IMR-90 (cell line): ENCODE data around the gene SPRED2. TPM values are rescaled to one million over a fixed set of nuclear protein-coding genes. Genes with fewer than 3 reads are reported as not detected.

Source experiments
- ATAC-seq: fragments of 200-7000 bp; cut with Tn5 transposase; 2 replicates; pipeline ENCODE4 v1.9.1; 2020; ENCODE audit warnings: low read depth, mild to moderate bottlenecking, moderate library complexity
- BruUV-seq: library from RNA; stranded (reverse); fragments of 400-500 nt; replicated peaks from 2 replicates; lab custom pipeline; 2021; lab: Mats Ljungman, UMichigan
- CTCF ChIA-PET: fragments of 300-600 bp; formaldehyde crosslinking; extraction: SDS; loops from one replicate; lab custom pipeline; 2021; ENCODE audit warnings: antibody characterized with exemption; lab: Yijun Ruan, JAX
- POLR2A ChIA-PET: fragments of 300-600 bp; sonication (Branson Sonifier 250); formaldehyde crosslinking; loops from one replicate; lab custom pipeline; 2022; ENCODE audit warnings: antibody characterized with exemption; ENCODE audit not compliant: unreplicated experiment; lab: Charles Lee
- DNase-seq: peaks from one replicate; pipeline ENCODE4 v3.0.0; 2013
- H2AFZ ChIP-seq: replicated peaks from 2 replicates; pipeline ENCODE3; 2013; ENCODE audit warnings: low read length, mild to moderate bottlenecking; ENCODE audit not compliant: poor library complexity
- H2AK5ac ChIP-seq: 2 replicates; pipeline ENCODE4 v1.6.1; 2013; ENCODE audit warnings: low read depth, low read length, inconsistent platforms
- H2AK9ac ChIP-seq: replicated peaks from 2 replicates; pipeline ENCODE3; 2013; ENCODE audit warnings: mild to moderate bottlenecking, low read depth, low read length, moderate library complexity; ENCODE audit not compliant: poor library complexity
- H2BK120ac ChIP-seq: 2 replicates; pipeline ENCODE4 v1.6.1; 2013; ENCODE audit warnings: low read depth, low read length, inconsistent platforms
- H2BK15ac ChIP-seq: 3 replicates; pipeline ENCODE4 v1.6.1; 2013; ENCODE audit warnings: low read depth, low read length, inconsistent platforms
- H2BK20ac ChIP-seq: 2 replicates; pipeline ENCODE4 v1.6.1; 2013; ENCODE audit warnings: low read depth, mild to moderate bottlenecking, inconsistent platforms, low read length, moderate library complexity
- H2BK5ac ChIP-seq: 2 replicates; pipeline ENCODE4 v1.6.1; 2013; ENCODE audit warnings: mild to moderate bottlenecking, low read depth, low read length, inconsistent platforms; ENCODE audit not compliant: poor library complexity, severe bottlenecking
- H3K14ac ChIP-seq: replicated peaks from 2 replicates; pipeline ENCODE4 v1.6.1; 2013; ENCODE audit warnings: low read depth, low read length, inconsistent platforms
- H3K18ac ChIP-seq: 2 replicates; pipeline ENCODE4 v1.6.1; 2013; ENCODE audit warnings: low read depth, low read length, control low read depth
- H3K23ac ChIP-seq: 2 replicates; pipeline ENCODE4 v1.6.1; 2013; ENCODE audit warnings: low read depth, low read length, inconsistent platforms
- H3K27ac ChIP-seq: 2 replicates; pipeline ENCODE4 v1.5.1; 2013; ENCODE audit warnings: mild to moderate bottlenecking, control low read depth, low read length; ENCODE audit not compliant: insufficient read depth
- H3K27me3 ChIP-seq: 2 replicates; pipeline ENCODE4 v1.6.1; 2013; ENCODE audit warnings: low read length; ENCODE audit not compliant: control insufficient read depth, insufficient read depth
- H3K36me3 ChIP-seq: 2 replicates; pipeline ENCODE4 v1.6.1; 2013; ENCODE audit warnings: low read length, mixed read lengths; ENCODE audit not compliant: control insufficient read depth, insufficient read depth
- H3K4ac ChIP-seq: 2 replicates; pipeline ENCODE4 v1.6.1; 2013; ENCODE audit warnings: low read depth, low read length, inconsistent platforms
- H3K4me1 ChIP-seq: 2 replicates; pipeline ENCODE4 v1.6.1; 2013; ENCODE audit warnings: low read length, mixed read lengths; ENCODE audit not compliant: control insufficient read depth, insufficient read depth
- H3K4me2 ChIP-seq: 2 replicates; pipeline ENCODE4 v1.6.1; 2013; ENCODE audit warnings: low read depth, mild to moderate bottlenecking, control low read depth, low read length, moderate library complexity
- H3K4me3 ChIP-seq: 2 replicates; pipeline ENCODE4 v1.5.1; 2013; ENCODE audit warnings: low read depth, mild to moderate bottlenecking, control low read depth, low read length, moderate library complexity; ENCODE audit not compliant: insufficient read depth
- H3K56ac ChIP-seq: 2 replicates; pipeline ENCODE4 v1.6.1; 2013; ENCODE audit warnings: low read length, inconsistent platforms; ENCODE audit not compliant: insufficient read depth; ENCODE audit errors: extremely low read depth
- H3K79me1 ChIP-seq, 2 experiments: 2 replicates each; pipeline ENCODE4 v1.6.1; 2013; ENCODE audit warnings: low read length in 2 of 2, inconsistent platforms in 1 of 2, low read depth in 1 of 2
- H3K9ac ChIP-seq: 2 replicates; pipeline ENCODE4 v1.6.1; 2013; ENCODE audit warnings: low read depth, low read length, control low read depth
- H3K9me1 ChIP-seq: 2 replicates; pipeline ENCODE4 v1.6.1; 2013; ENCODE audit warnings: low read length, inconsistent platforms; ENCODE audit not compliant: insufficient read depth
- H3K9me3 ChIP-seq: 2 replicates; pipeline ENCODE4 v1.6.1; 2013; ENCODE audit warnings: low read length; ENCODE audit not compliant: control insufficient read depth, insufficient read depth
- H4K20me1 ChIP-seq: 2 replicates; pipeline ENCODE4 v1.6.1; 2013; ENCODE audit warnings: low read length, inconsistent platforms; ENCODE audit not compliant: insufficient read depth
- H4K5ac ChIP-seq: 2 replicates; pipeline ENCODE4 v1.6.1; 2013; ENCODE audit warnings: mild to moderate bottlenecking, low read depth, low read length, control low read depth
- H4K8ac ChIP-seq, 2 experiments: 2 replicates each; pipeline ENCODE4 v1.6.1; 2013; ENCODE audit warnings: low read depth in 2 of 2, low read length in 2 of 2, control low read depth in 1 of 2, inconsistent platforms in 1 of 2
- H4K91ac ChIP-seq: 2 replicates; pipeline ENCODE4 v1.6.1; 2013; ENCODE audit warnings: low read depth, low read length, inconsistent platforms; ENCODE audit not compliant: insufficient read depth
- BHLHE40 ChIP-seq: fragments of 150-350 bp; IDR thresholded peaks from 2 replicates; pipeline ENCODE4 v1.6.1; 2016; ENCODE audit warnings: mild to moderate bottlenecking, low read depth, low read length
- CEBPB ChIP-seq: IDR thresholded peaks from 2 replicates; pipeline ENCODE4 v1.6.1; 2012; ENCODE audit warnings: low read depth, low read length, improper control_type of control experiment
- CHD1 ChIP-seq: IDR thresholded peaks from 2 replicates; pipeline ENCODE4 v1.6.1; 2012; ENCODE audit warnings: low read depth, low read length, improper control_type of control experiment
- CTCF ChIP-seq: conservative IDR thresholded peaks from 2 replicates; pipeline ENCODE4 v1.5.1; 2012; ENCODE audit warnings: mild to moderate bottlenecking, low read depth, low read length, improper control_type of control experiment
- ELK1 ChIP-seq: fragments of 150-350 bp; IDR thresholded peaks from 2 replicates; pipeline ENCODE4 v1.6.1; 2016; ENCODE audit warnings: low read depth, mild to moderate bottlenecking, low read length, moderate library complexity, borderline replicate concordance
- MAZ ChIP-seq: IDR thresholded peaks from 2 replicates; pipeline ENCODE4 v1.6.1; 2012; ENCODE audit warnings: low read depth, mild to moderate bottlenecking, low read length, improper control_type of control experiment, moderate library complexity, borderline replicate concordance
- POLR2A ChIP-seq: IDR thresholded peaks from 2 replicates; pipeline ENCODE4 v1.6.1; 2012; ENCODE audit warnings: mild to moderate bottlenecking, low read depth, low read length
- RAD21 ChIP-seq: IDR thresholded peaks from 2 replicates; pipeline ENCODE4 v1.6.1; 2012; ENCODE audit warnings: low read length, improper control_type of control experiment
- RCOR1 ChIP-seq: IDR thresholded peaks from 2 replicates; pipeline ENCODE4 v1.6.1; 2012; ENCODE audit warnings: mild to moderate bottlenecking, low read length, improper control_type of control experiment; ENCODE audit not compliant: insufficient replicate concordance
- RFX5 ChIP-seq: IDR thresholded peaks from 2 replicates; pipeline ENCODE4 v1.8.0; 2012; ENCODE audit warnings: low read depth, mild to moderate bottlenecking, low read length, moderate library complexity
- SMC3 ChIP-seq: fragments of 150-350 bp; IDR thresholded peaks from 2 replicates; pipeline ENCODE4 v1.6.1; 2016; ENCODE audit warnings: low read depth, mild to moderate bottlenecking, antibody characterized with exemption, low read length, moderate library complexity
- WGBS, 2 experiments: methylation state at CpG; one replicate each; pipeline versions ENCODE4 v1.1.5 to v1.1.7; 2013; ENCODE audit warnings: missing lambda C conversion rate in 2 of 2; ENCODE audit not compliant: insufficient read length in 1 of 2; ENCODE audit errors: extremely low coverage in 2 of 2; 5-methylcytosine and 5-hydroxymethylcytosine counted together
- dilution Hi-C: fragments of 300-500 bp; cut with HindIII; formaldehyde crosslinking; loops from one replicate; pipeline ENCODE4 v1.14.3; 2018; ENCODE audit warnings: low sequenced_read_pairs; ENCODE audit not compliant: unreplicated experiment
- in situ Hi-C: fragments of 300-500 bp; cut with MboI; formaldehyde crosslinking; loops from 3 replicates; pipeline ENCODE4 v1.14.3; 2019; ENCODE audit warnings: low sequenced_read_pairs, inconsistent platforms, mixed read lengths
- intact Hi-C: fragments of 100-400 bp; cut with micrococcal nuclease; formaldehyde crosslinking; loops from 2 replicates; pipeline ENCODE4 v1.10.0; 2022
- polyA plus RNA-seq, 3 experiments: library from polyadenylated mRNA; depleted of rRNA; stranded (reverse); fragments of >200 nt; gene quantifications; 2 replicates each; pipeline ENCODE4 v1.2.3, GENCODE V29; 2012; ENCODE audit warnings: low replicate concordance in 1 of 3
- total RNA-seq: library from RNA; depleted of rRNA; stranded (reverse); fragments of >200 nt; gene quantifications from 2 replicates; pipeline ENCODE4 v1.2.3, GENCODE V29; 2012
- TF ChIP-seq, protein P1 (sequence below): fragments of 150-350 bp; IDR thresholded peaks from 2 replicates; pipeline ENCODE4 v1.6.1; 2017; ENCODE audit warnings: mild to moderate bottlenecking, antibody characterized with exemption, low read length, low read depth

SPRED2 gene
- total and polyA plus RNA-seq, 2 of the 4 experiments (the other 2 are of a cell fraction), result 4.8 to 18.7 TPM

DNA sequence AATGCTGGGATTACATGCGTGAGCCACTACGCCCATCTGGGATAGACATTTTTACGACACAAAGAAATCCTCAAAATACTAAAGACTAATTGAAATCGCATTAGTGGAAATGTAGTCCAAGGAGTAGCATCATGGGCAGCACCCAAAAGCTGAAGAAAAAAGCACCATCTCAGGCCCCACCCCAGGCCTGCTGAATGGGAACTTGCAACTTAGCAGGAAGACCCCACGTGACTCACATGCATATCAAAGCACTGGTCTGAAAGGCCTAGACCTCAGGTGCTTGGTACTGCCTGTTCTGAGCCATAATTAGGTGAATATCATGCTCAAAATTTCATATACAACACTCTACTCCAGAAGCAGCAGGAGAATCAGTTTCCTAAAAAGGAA, 28.9 kb downstream of the SPRED2 start:
- in situ Hi-C loops (no loop called here), intact Hi-C loops (no loop called here), dilution Hi-C loops (no loop called here)
- no peak overlapping the region for H2BK20ac ChIP-seq
- TF ChIP-seq RFX5 (no peak), BHLHE40 (no peak), CEBPB (no peak), CHD1 (no peak), ELK1 (no peak), MAZ (no peak), CTCF (no peak), SMC3 (no peak), RCOR1 (no peak), POLR2A (no peak), RAD21 (no peak)
- TF ChIP-seq, protein P1, sequence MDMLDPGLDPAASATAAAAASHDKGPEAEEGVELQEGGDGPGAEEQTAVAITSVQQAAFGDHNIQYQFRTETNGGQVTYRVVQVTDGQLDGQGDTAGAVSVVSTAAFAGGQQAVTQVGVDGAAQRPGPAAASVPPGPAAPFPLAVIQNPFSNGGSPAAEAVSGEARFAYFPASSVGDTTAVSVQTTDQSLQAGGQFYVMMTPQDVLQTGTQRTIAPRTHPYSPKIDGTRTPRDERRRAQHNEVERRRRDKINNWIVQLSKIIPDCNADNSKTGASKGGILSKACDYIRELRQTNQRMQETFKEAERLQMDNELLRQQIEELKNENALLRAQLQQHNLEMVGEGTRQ, result no peak
- ChIA-PET CTCF (no interaction called here), POLR2A (no interaction called here)
- H3K18ac ChIP-seq, result no peak overlapping the region
- H3K4ac ChIP-seq, result no peak overlapping the region
- H3K9ac ChIP-seq, result no peak overlapping the region
- H2AK5ac ChIP-seq, result no peak overlapping the region
- no peak overlapping the region for H2BK120ac ChIP-seq
- peaks cover 7% of the 10 kb centered on the region for H3K4me1 ChIP-seq
- H3K36me3 ChIP-seq, result no peaks in the 10 kb centered on the region
- no peaks in the 10 kb centered on the region for H3K27me3 ChIP-seq
- no peak overlapping the region for H2AK9ac ChIP-seq
- H2BK5ac ChIP-seq, result no peak overlapping the region
- no peak overlapping the region for H2AFZ ChIP-seq
- no peak overlapping the region for H3K56ac ChIP-seq
- H3K79me1 ChIP-seq, result peaks cover 45 to 80% of the 10 kb centered on the region in 2 experiments
- H4K5ac ChIP-seq, result no peak overlapping the region
- WGBS, 2 experiments, result 83% methylated on average over 1 of the region's 5 CpGs; no CpG with 5 or more reads in 1 of the 2 experiments
- H2BK15ac ChIP-seq, result no peak overlapping the region
- no peak overlapping the region for H3K27ac ChIP-seq
- no TSS peak for BruUV-seq
- no peak overlapping the region for H4K8ac ChIP-seq
- H3K4me3 ChIP-seq, result no peak overlapping the region
- peaks cover 81% of the 10 kb centered on the region for H4K20me1 ChIP-seq
- no peak overlapping the region for H3K4me2 ChIP-seq
- H3K23ac ChIP-seq, result no peak overlapping the region
- H3K9me1 ChIP-seq, result peaks cover 4% of the 10 kb centered on the region; the same call in 1 of the 2 replicates
- no peak overlapping the region for H3K14ac ChIP-seq
- no peak for DNase-seq
- H4K91ac ChIP-seq, result no peak overlapping the region
- no peak for ATAC-seq
- H3K9me3 ChIP-seq, result no peaks in the 10 kb centered on the region
